NCI-H345 treated with DMSO at 0.1 percent for 48 hours (cell line): ENCODE data around the gene SLC25A25.
A peak's percentile ranks its signal among the peaks of the same experiment; 100 is the strongest.
"Not testable (repeated sequence)": the region's sequence is repeated elsewhere in the genome, so short reads cannot be mapped to it uniquely, and the experiment has no call there.

ENCODE experiments used
- DNase-seq: peaks from one replicate; lab custom pipeline; 2025; ENCODE audit not compliant: unreplicated experiment; lab: John Stamatoyannopoulos, UW

SLC25A25 gene

GRCh38 chr9:128067645-128068385, at the start of gene SLC25A25:
Gene SLC25A25, plus strand, starts transcription at chr9:128068232. Its CDS starts 88 bp downstream, at chr9:128068320.
- peak; percentile 98 for DNase-seq

- DNase-seq: no peak
Measured at GRCh38 chr9:128020692-128021091, 47.3 kb upstream of the SLC25A25 start.

GRCh38 chr9:128021098-128021497, 46.9 kb upstream of the SLC25A25 start:
- DNase-seq: no peak

GRCh38 chr9:128022886-128023285, 45.1 kb upstream of the SLC25A25 start:
- DNase-seq: no peak

- not testable (repeated sequence) for DNase-seq
Measured at GRCh38 chr9:128023671-128024070, 44.4 kb upstream of the SLC25A25 start.

GRCh38 chr9:128024761-128025308, 43.2 kb upstream of the SLC25A25 start:
- no peak for DNase-seq

GRCh38 chr9:128025736-128026135, 42.3 kb upstream of the SLC25A25 start:
- DNase-seq: no peak

- DNase-seq: no peak
Measured at GRCh38 chr9:128026255-128026772, 41.7 kb upstream of the SLC25A25 start.

GRCh38 chr9:128026773-128027541, 41.1 kb upstream of the SLC25A25 start:
- no peak for DNase-seq

- DNase-seq: no peak
Measured at GRCh38 chr9:128027705-128028104, 40.3 kb upstream of the SLC25A25 start.

- no peak for DNase-seq
Measured at GRCh38 chr9:128033609-128034008, 34.4 kb upstream of the SLC25A25 start.

GRCh38 chr9:128034821-128035652, 33.0 kb upstream of the SLC25A25 start:
- DNase-seq: peak; percentile 84

GRCh38 chr9:128036522-128036921, 31.5 kb upstream of the SLC25A25 start:
- not testable (repeated sequence) for DNase-seq

GRCh38 chr9:128040783-128041182, 27.2 kb upstream of the SLC25A25 start:
- DNase-seq: not testable (repeated sequence)

GRCh38 chr9:128042043-128042442, 26.0 kb upstream of the SLC25A25 start:
- DNase-seq: no peak

GRCh38 chr9:128043467-128043868, 24.6 kb upstream of the SLC25A25 start:
- no peak for DNase-seq

GRCh38 chr9:128045409-128045808, 22.6 kb upstream of the SLC25A25 start:
- not testable (repeated sequence) for DNase-seq

- DNase-seq: no peak
Measured at GRCh38 chr9:128045831-128046230, 22.2 kb upstream of the SLC25A25 start.

- no peak for DNase-seq
Measured at GRCh38 chr9:128047231-128047630, 20.8 kb upstream of the SLC25A25 start.

- no peak for DNase-seq
Measured at GRCh38 chr9:128048663-128049062, 19.4 kb upstream of the SLC25A25 start.

- DNase-seq: no peak
Measured at GRCh38 chr9:128049843-128050242, 18.2 kb upstream of the SLC25A25 start.
